GM20000 (cell line): Measurements from ENCODE around the gene TCEANC2.
"Not testable (repeated sequence)": the region's sequence is repeated elsewhere in the genome, so short reads cannot be mapped to it uniquely, and the experiment has no call there.

Experiments
- DNase-seq: peaks from one replicate; pipeline ENCODE4 v3.0.0; 2012; ENCODE audit warnings: low spot score
- CTCF ChIP-seq: IDR thresholded peaks from 2 replicates; pipeline ENCODE4 v1.5.1; 2012; ENCODE audit warnings: mild to moderate bottlenecking, control low read depth; ENCODE audit errors: extremely low read depth, missing control alignments

The TCEANC2 gene

GRCh38 chr1:54080598-54081049, 27.2 kb downstream of the TCEANC2 start:
- no peak for TF ChIP-seq CTCF
- DNase-seq = no peak

- DNase-seq = peak; percentile 67
- TF ChIP-seq CTCF = peak; percentile 65
Observed at GRCh38 chr1:54081306-54082270, 28.2 kb downstream of the TCEANC2 start.

- no peak for TF ChIP-seq CTCF
Observed at GRCh38 chr1:54084794-54085193, 31.4 kb downstream of the TCEANC2 start.

GRCh38 chr1:54086754-54087153, 33.3 kb downstream of the TCEANC2 start:
- no peak for DNase-seq
- TF ChIP-seq CTCF = no peak

More at GRCh38 chr1:54084794-54085193, 31.4 kb downstream of the TCEANC2 start:
- no peak for DNase-seq

- no peak for TF ChIP-seq CTCF
- DNase-seq = no peak
Observed at GRCh38 chr1:54088385-54088784, 35.0 kb downstream of the TCEANC2 start.

- DNase-seq = no peak
- no peak for TF ChIP-seq CTCF
Observed at GRCh38 chr1:54091666-54092065, 38.3 kb downstream of the TCEANC2 start.

- no peak for DNase-seq
- no peak for TF ChIP-seq CTCF
Observed at GRCh38 chr1:54094001-54094729, 40.8 kb downstream of the TCEANC2 start.

- DNase-seq = not testable (repeated sequence)
Observed at GRCh38 chr1:54094730-54095105, 41.3 kb downstream of the TCEANC2 start.
